CD4-positive, alpha-beta T cell treated with Interferon alpha-2 for 1 hour (primary cell): Measurements from ENCODE around the gene EPB41L4B.
A peak's percentile ranks its signal among the peaks of the same experiment; 100 is the strongest.
"Not testable (repeated sequence)": the region's sequence is repeated elsewhere in the genome, so short reads cannot be mapped to it uniquely, and the experiment has no call there.

ENCODE experiments used
- DNase-seq, 2 donors: peaks; one replicate each; pipeline ENCODE4 v3.0.0-alpha.2; 2020 to 2022

EPB41L4B gene

DNA sequence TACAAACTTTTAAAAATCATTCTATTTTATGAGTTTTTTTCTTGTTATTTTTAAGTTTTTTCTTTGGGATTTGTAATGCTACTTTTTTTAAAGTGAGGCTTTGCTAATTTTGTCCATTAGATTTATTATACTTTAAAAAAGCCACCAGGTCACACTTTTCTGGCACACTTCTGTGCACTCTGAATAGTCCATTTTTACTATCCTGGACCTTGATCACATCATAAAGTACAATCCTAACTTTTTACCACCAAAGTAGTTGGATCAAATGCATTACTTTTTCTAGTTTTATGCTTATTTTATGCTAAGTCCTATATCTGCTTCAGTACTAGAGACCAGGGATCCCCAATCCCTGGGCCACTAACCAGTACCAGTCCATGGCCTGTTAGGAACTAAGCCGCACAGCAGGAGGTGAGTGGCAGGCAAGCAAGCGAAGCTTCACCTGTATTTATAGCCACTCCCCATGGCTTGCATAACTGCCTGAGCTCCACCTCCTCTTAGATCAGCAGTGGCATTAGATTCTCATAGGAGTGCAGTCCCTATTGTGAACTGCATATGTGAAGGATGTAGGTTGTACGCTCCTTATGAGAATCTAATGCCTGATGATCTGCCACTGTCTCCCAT, 169.8 kb downstream of the EPB41L4B start:
- DNase-seq: no peak

DNA sequence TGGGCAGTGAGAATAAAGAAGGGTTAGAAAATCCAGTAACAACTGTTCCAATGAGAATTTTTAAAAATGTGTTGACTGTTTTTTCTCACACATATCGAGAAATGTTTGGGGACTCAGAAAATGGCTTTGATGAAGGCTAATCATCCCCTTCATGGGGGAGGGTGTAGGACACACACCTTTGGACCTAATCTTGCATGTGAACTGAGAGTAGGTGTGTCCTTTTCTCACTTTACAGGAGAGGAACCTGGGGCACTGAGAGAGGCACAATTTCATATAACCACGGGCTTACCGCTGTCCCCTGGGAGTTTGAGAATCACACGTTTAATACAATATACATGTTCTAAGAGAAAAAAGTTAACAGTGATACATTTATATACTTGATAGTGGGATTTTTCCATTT, 171.1 kb downstream of the EPB41L4B start:
- no peak for DNase-seq

DNA sequence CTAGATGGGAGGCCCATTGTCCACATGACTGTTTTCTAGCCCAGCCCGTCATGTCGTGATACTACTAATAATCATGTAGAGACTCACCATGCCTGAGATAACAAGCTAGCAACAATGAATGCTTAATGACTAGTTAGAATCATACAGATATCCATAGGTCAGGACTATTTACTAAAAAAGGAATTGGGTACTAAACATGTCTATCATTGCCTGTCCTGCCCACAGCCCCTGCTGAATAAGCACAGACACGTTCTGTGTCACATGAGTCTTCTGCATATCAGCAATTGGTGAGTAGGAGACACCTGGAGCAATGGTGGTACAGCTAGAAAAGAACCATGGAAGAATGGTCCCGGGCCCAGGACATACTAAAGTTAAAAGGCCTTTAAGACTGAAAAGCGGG, 171.8 kb downstream of the EPB41L4B start:
- DNase-seq: no peak

DNA sequence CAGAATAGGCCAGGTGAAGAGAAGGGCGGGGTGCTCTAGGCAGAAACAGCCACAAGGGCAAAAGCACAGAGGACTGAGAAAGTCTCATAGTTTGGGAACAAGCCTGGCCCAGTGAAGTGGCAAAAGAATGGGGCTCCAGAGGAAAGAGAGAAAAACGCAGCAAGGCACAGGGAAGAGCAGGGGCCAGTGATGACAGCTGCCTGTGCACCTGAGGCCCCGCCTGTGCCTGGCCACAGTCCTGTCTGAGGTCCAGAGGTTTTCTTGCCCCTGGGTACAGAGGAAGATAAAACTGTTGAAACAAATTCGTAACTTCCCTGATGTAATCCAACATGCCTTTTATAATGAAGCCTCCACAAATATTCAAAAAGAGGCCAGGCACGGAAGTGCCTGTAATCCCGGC, 175.8 kb downstream of the EPB41L4B start:
- DNase-seq: no peak

DNA sequence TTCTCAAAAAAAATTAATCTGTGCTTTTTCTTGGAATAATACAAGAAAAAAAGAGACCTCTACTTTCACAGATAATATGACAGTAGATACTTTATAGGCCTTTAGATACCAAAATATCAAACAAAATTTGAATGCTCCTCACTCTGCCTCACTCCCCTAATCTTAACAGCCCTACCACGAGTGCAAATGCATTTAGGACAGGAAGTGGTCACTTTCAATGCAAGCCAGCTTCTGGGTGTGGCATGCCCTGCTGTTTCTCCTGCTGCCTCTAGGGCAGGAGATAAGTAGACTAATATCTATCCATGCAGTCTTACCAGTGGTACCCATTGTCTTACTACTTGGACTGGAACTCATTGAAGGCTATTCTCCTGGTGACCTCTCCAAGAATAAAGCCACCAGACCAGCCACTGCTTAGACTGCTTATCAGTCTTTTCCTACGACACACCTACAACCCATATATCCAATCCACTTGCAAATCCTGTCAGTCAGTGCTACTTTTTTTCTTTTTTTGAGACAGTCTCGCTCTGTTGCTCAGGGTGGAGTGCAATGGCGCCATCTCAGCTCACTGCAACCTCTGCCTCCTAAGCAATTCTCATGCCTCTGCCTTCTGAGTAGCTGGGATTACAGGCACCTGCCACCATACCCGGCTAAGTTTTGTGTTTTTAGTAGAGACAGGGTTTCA, 176.8 kb downstream of the EPB41L4B start:
- DNase-seq: peak in 1 of 2 donors; percentile 4

DNA sequence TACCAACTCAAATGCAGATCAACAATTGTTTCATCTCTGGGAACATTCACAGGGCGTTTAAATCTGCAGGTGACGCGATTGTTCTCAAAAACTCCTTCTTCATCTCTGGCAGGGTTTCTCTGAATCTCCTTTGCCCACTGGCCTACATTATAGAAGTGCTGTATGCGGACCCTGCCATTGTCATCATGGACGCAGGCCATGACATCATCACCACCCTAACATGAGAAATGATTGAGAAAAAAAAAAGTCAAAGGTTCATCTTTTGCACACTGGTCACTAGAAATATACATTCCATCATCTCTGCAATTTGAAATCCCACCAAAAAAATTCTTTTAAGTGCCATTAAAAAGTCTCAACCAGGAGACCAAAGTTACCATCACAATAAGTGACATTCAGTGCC, 179.5 kb downstream of the EPB41L4B start:
- DNase-seq: no peak

DNA sequence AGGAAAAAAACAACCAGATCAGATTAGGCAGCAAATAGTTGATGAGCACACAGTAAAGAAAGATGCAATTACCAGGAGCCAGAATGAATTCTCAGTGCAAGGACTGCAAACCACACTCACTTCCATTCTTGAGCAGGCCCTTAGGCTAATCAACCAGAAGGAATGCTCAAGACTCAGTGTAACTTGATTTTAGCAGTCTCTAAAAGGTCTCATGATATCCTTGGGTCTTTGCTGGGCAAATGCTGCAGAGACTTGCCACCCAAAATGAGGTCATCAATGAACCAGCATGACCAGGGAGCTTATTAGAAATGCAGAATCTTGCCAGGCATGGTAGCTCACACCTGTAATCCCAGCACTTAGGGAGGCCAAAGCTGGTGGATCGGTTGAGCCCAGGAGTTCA, 181.0 kb downstream of the EPB41L4B start:
- DNase-seq: no peak

DNA sequence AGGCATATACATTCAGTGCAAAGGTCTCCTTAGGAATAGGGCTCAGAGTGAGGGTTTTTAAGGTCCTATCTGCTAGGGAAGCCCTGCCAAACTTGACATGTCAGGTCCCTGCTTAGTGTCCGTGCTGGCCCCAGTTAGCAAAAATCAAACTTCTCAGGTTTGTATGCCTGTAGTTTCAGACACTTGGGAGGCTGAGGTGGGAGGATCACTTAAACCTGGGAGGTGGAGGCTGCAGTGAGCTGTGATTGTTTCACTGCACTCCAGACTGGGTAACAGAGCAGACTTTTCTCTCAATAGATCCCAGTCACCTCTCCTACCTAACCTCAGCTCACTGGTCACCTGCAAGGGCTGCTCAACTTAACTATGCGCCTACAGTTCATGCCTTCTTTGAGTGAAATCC, 182.4 kb downstream of the EPB41L4B start:
- DNase-seq: no peak

DNA sequence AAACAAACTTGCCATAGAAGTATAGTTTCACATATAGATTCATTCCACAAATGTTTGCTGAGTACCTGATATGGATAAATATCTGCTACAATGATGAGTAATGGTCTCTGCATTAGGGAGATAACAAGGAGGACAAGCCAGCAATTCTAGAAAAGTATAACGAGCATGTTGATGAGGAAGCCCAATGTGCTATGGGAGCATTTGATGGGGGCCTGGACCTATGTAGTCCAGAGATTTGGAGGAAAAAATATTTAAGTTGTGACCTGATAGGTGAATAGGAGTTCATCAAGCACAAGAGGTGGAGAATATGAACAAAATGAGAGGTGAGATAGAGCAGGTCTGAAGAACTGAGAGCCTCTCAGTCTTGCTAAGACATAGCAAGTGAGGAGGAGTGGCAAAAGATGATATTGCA, 186.7 kb downstream of the EPB41L4B start:
- DNase-seq: no peak

DNA sequence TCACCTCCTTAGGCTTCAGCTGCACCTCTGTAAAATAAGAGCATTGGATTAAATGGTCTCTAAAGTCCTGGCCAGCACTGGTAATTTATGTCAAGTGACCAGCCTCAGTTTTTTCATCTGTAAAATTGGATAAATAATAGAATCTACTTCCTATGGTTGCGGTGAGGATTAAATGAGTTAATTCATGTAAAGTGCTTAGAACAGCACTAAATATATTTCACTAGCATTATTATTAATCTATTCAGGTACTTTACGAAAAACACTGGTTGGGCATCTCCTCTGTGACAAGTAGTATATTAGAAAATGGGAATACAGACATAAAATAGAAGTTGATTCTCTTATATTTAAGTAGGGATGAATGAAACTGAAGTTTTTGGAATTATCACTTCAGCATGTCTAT, 187.3 kb downstream of the EPB41L4B start:
- no peak for DNase-seq

DNA sequence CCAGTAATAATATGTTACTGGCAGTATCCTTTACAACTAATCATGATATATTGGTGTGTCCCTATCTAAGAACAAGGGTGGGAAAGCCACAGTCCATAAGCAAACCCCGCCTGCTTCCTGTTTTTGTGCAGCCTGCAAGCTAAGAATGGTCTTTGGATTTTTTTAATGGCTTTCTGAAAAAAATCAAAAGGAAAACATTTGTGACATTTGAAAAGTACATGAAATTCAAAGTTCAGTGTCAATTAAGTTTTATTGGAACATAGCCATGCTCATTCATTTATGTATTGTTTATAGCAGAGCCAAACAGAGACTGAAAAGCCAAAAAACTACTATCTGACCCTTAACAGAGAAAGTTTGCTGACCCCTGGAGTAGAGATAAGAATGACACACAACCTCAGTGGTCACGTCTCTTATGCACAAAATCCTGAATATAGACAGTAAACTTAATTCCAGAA, 188.3 kb downstream of the EPB41L4B start:
- DNase-seq: no peak

DNA sequence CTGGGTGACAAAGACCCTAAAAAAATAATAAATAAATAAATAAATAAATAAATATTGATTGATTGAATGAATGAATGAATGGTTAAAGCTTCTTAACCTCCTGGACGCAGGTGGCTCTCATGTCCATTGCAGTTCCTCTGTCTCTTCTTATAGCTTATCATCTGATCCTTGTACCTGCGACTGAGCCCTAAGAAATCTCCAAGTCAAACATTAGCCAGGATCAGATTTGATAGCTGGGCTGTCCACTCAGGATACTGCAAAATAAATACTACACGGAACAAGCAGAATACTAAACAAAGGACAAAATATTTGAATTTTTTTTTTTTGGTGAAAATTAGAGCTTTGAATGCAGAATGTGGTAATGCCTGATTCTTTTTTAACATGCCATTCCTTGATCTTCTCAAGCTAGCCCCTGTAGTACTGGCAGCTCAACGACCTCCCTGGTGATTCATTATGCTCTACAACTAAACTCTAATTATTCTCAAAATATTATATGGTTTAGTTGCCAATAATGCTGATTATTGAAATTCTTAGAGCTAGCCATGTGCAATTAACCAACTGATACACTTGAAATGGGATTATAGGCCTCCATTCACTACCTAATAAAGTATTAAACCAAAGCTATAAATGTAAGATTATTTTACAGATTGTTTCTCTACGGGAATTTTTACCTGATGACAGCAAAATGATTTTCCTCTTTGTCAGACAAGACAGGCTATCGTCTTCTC, 191.2 kb downstream of the EPB41L4B start:
- DNase-seq: no peak

DNA sequence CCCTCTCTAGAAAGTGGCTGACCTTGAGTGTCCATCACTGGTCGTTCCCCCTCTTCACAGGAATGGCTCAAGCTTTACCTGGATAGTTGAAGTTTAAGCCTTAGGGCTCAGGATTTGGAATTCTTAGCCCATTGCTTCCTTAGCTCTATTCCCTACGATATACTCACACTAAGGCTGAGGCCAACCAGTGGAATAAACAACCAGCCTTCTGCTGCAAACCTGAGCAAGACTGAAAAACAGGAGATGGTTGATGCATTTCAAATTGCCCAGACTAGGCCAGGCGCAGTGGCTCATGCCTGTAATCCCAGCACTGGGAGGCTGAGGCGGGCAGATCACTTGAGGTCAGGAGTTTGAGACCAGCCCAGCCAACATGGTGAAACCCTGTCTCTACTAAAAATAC, 194.2 kb downstream of the EPB41L4B start:
- not testable (repeated sequence) for DNase-seq

DNA sequence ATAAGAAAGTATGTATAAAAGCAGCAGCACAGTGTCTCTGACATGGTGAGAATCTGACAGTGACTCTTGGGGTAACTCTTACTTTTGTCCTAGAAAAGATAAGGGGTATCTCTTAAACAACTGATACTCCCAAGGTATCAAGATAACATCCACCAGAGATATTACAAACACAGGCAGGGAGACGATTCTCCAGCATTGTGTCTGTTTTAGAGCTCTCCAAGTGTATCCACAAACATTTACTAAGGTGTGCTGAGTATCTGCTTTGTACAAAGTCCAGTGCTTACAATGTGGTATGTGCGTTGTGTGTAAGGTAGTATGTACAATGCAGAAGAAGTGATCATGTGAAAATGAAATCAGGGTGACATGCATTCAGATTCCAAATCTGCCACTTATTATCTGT, 196.7 kb downstream of the EPB41L4B start:
- no peak for DNase-seq

DNA sequence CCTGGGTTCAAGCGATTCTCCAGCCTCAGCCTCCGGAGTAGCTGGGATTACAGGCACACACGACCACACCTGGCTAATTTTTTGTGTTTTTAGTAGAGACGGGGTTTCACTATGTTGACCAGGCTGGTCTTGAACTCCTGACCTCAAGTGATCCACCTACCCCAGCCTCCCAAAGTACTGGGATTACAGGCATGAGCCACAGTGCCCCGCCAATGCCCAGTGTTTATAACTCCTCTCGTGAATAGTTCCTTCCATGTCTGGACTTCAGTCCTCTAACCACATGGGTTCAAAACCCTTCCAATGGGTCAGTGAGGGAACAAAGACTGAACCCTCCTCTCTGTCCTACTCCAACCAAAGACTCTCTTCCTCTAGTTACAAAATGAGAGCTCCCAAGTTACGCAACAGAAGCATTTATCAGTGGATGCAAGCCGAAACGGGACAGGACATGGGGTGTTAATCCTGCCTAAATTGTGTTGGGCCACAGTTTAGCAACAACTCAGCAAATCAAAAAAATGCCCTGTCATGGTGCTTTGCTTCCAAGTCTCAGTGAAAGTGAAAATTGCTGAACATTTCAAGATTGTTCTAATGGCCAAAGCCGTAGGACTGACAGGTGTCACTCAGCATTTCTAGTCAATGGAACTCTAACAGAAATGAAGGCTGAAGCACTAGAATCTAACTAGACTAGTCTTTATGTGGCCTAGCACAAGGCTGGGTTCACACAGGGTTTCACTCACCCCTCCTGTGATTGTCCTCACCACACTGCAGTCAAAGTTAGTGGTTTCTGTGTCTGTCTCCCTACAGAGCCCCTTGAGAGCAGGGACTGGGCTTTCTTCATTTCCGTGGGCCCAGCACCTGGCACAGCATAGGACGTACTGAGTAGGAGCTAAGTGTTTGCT, 197.9 kb downstream of the EPB41L4B start:
- no peak for DNase-seq
